C4-2B (cell line): Measurements from ENCODE around the gene CROCC.
"Not testable (repeated sequence)": the region's sequence is repeated elsewhere in the genome, so short reads cannot be mapped to it uniquely, and the experiment has no call there.

Experiments
- CTCF ChIP-seq: fragments of 450-650 bp; conservative IDR thresholded peaks from 2 replicates; pipeline ENCODE4 v1.5.1; 2017; ENCODE audit warnings: mild to moderate bottlenecking
- ZFX ChIP-seq: fragments of 450-650 bp; IDR thresholded peaks from 2 replicates; pipeline ENCODE4 v1.6.1; 2017

GRCh38 chr1:16918936-16919665, 2.6 kb upstream of the CROCC start:
- TF ChIP-seq CTCF, ZFX: not testable (repeated sequence)
